Peyer's patch (tissue), 4 donors: ENCODE data around the gene OR4D1. TPM values are rescaled to one million over a fixed set of nuclear protein-coding genes. Genes with fewer than 3 reads are reported as not detected.

Experiments
- DNase-seq, 3 donors: peaks; one replicate each; pipeline ENCODE4 v3.0.0-alpha.2; 2017 to 2019
- H3K27ac ChIP-seq, 4 donors: fragments of 200-600 bp; sonication (generic); one replicate each; pipeline ENCODE4 v1.5.1; 2016 to 2019
- H3K27me3 ChIP-seq, 2 donors: fragments of 200-600 bp; sonication (generic); one replicate each; pipeline ENCODE4 v1.5.1; 2019
- H3K36me3 ChIP-seq, 3 donors: fragments of 200-600 bp; sonication (generic); one replicate each; pipeline ENCODE4 v1.5.1; 2016 to 2019
- H3K4me1 ChIP-seq, 4 donors: fragments of 200-600 bp; sonication (generic); one replicate each; pipeline ENCODE4 v1.5.1; 2016 to 2019
- H3K4me3 ChIP-seq, 4 donors: fragments of 200-600 bp; sonication (generic); 1 replicate in 3 of 4; 2 replicates in 1 of 4; pipeline ENCODE4 v1.5.1; 2016 to 2019; ENCODE audit warnings: mild to moderate bottlenecking in 1 of 4
- H3K9me3 ChIP-seq, 4 donors: fragments of 200-600 bp; sonication (generic); one replicate each; pipeline ENCODE4 v1.5.1; 2016 to 2019; ENCODE audit warnings: mild to moderate bottlenecking in 1 of 4
- CTCF ChIP-seq, 6 experiments: fragments of 450-650 bp in 4 of 6; fragments of 200-600 bp in 2 of 6; sonication (generic) in 1 of 6; IDR thresholded peaks; one replicate each; pipeline ENCODE4 v1.5.1; 2017 to 2019; ENCODE audit warnings: antibody characterized with exemption in 6 of 6, mild to moderate bottlenecking in 3 of 6, moderate library complexity in 1 of 6
- POLR2A ChIP-seq, 2 donors: fragments of 450-650 bp; IDR thresholded peaks; one replicate each; pipeline ENCODE4 v1.5.1; 2017; ENCODE audit warnings: antibody characterized with exemption in 2 of 2, mild to moderate bottlenecking in 2 of 2, moderate library complexity in 2 of 2
- total RNA-seq, 4 donors: library from RNA; depleted of rRNA; stranded (reverse); fragments of >200 nt; gene quantifications; one replicate each; pipeline ENCODE4 v1.1.0, GENCODE V29; 2016

The OR4D1 gene
- total RNA-seq, 4 donors from 2014 or later, result not detected

- Histone ChIP-seq H3K4me3 (no peak overlapping the region), H3K36me3 (no peaks in the 10 kb centered on the region), H3K27ac (no peak overlapping the region), H3K9me3 (no peaks in the 10 kb centered on the region), H3K4me1 (no peaks in the 10 kb centered on the region), H3K27me3 (no peaks in the 10 kb centered on the region)
- TF ChIP-seq CTCF (IDR thresholded peaks at IDR 0.05) (no peak), POLR2A (IDR thresholded peaks at IDR 0.05) (no peak)
- no peak for DNase-seq
Observed at GRCh38 chr17:58195518-58196123, 47.4 kb downstream of the OR4D1 start.

- H3K4me1 ChIP-seq, result no peaks in the 10 kb centered on the region
- H3K27me3 ChIP-seq, result no peaks in the 10 kb centered on the region
- H3K27ac ChIP-seq, result no peak overlapping the region
- DNase-seq, result no peak
- no peaks in the 10 kb centered on the region for H3K9me3 ChIP-seq
- H3K36me3 ChIP-seq, result no peaks in the 10 kb centered on the region
- H3K4me3 ChIP-seq, result no peak overlapping the region
- TF ChIP-seq CTCF (IDR thresholded peaks at IDR 0.05) (no peak), POLR2A (IDR thresholded peaks at IDR 0.05) (no peak)
Observed at GRCh38 chr17:58196610-58197009, 48.4 kb downstream of the OR4D1 start.

- no peak overlapping the region for H3K27ac ChIP-seq
- TF ChIP-seq CTCF (IDR thresholded peaks at IDR 0.05) (peak in 5 of 6 experiments; percentile 29 to 66 (median 51)), POLR2A (IDR thresholded peaks at IDR 0.05) (no peak)
- DNase-seq, result peak in 2 of 3 donors; percentile 52 to 72
- H3K4me3 ChIP-seq, result no peak overlapping the region
- H3K9me3 ChIP-seq, result no peaks in the 10 kb centered on the region
- no peaks in the 10 kb centered on the region for H3K36me3 ChIP-seq
- no peaks in the 10 kb centered on the region for H3K4me1 ChIP-seq
- H3K27me3 ChIP-seq, result no peaks in the 10 kb centered on the region
Observed at GRCh38 chr17:58200024-58200633, 51.9 kb downstream of the OR4D1 start.

- Histone ChIP-seq H3K9me3 (no peaks in the 10 kb centered on the region), H3K4me3 (no peak overlapping the region), H3K27ac (no peak overlapping the region), H3K4me1 (no peaks in the 10 kb centered on the region), H3K27me3 (no peaks in the 10 kb centered on the region), H3K36me3 (peaks cover 0 to 9% (median 0%) of the 10 kb centered on the region in 3 donors)
- no peak for DNase-seq
- TF ChIP-seq POLR2A (IDR thresholded peaks at IDR 0.05) (no peak), CTCF (IDR thresholded peaks at IDR 0.05) (no peak)
Observed at GRCh38 chr17:58202859-58203258, 54.7 kb downstream of the OR4D1 start.

- peaks cover 0 to 15% (median 0%) of the 10 kb centered on the region in 3 donors for H3K36me3 ChIP-seq
- no peak for TF ChIP-seq POLR2A (IDR thresholded peaks at IDR 0.05)
- TF ChIP-seq CTCF (IDR thresholded peaks at IDR 0.05), result no peak
- H3K27ac ChIP-seq, result no peak overlapping the region
- H3K4me1 ChIP-seq, result no peaks in the 10 kb centered on the region
- H3K4me3 ChIP-seq, result no peak overlapping the region
- no peak for DNase-seq
- no peaks in the 10 kb centered on the region for H3K27me3 ChIP-seq
- no peaks in the 10 kb centered on the region for H3K9me3 ChIP-seq
Observed at GRCh38 chr17:58204796-58205195, 56.6 kb downstream of the OR4D1 start.
